Measurements from ENCODE around the gene SHKBP1. TPM values are rescaled to one million over a fixed set of nuclear protein-coding genes. Genes with fewer than 3 reads are reported as not detected.

SHKBP1 gene
- total and polyA plus RNA-seq, 9 of the 15 experiments (the other 6 are each of a cell fraction or from before 2014, with no cell fraction given), result 1.2 to 58.1 (median 22.3) TPM

DNA sequence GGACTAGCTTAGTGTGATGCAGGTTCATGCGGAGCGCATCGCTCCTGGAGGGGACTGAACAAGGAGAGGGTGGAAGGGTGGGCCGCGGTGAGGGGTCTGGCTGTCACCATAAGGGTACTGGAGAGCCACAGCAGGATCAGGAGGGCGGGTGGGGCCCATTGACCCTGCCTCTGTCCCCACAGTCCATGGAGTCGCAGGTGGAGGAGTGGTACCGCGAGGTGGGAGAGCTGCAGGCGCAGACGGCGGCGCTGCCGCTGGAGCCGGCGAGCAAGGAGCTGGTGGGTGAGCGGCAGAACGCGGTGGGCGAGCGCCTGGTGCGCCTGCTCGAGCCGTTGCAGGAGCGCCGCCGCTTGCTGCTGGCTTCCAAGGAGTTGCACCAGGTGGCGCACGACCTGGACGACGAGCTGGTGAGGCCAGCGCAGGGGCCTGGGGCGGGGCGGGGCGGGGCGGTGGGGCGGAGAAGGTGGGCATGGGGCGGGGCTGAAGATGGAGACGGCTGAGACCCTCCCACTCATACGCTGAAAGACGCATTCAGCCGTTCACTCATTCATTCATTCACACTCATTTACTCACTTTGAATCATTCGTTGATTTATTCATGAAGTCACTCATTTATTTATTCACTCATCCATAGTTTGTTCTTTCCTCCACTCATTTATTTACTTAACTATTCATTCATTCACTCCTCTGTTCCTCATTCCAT is 27.5 kb upstream of the SHKBP1 start (continued):
- TF ChIP-seq ATF4 (CRISPR knock-in tag; IDR thresholded peaks at IDR 0.05), result no peak
- peak; percentile 44; the same call in 1 of the 2 replicates for TF ChIP-seq MAX (CRISPR knock-in tag; IDR thresholded peaks at IDR 0.05)
- no peak for TF ChIP-seq ATF2 (CRISPR knock-in tag; IDR thresholded peaks at IDR 0.05)
- TF ChIP-seq, protein P1, sequence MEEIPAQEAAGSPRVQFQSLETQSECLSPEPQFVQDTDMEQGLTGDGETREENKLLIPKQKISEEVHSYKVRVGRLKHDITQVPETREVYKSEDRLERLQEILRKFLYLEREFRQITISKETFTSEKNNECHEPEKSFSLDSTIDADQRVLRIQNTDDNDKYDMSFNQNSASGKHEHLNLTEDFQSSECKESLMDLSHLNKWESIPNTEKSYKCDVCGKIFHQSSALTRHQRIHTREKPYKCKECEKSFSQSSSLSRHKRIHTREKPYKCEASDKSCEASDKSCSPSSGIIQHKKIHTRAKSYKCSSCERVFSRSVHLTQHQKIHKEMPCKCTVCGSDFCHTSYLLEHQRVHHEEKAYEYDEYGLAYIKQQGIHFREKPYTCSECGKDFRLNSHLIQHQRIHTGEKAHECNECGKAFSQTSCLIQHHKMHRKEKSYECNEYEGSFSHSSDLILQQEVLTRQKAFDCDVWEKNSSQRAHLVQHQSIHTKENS (CRISPR knock-in tag; IDR thresholded peaks at IDR 0.05), result no peak
- TF ChIP-seq TAF9B (IDR thresholded peaks at IDR 0.05; ENCODE audit: partially characterized antibody), result no peak
- TF ChIP-seq ZNF561 (CRISPR knock-in tag; conservative IDR thresholded peaks at IDR 0.05), result no peak
- TF ChIP-seq ARID1B (IDR thresholded peaks at IDR 0.05), result no peak
- TF ChIP-seq PHF8 (IDR thresholded peaks at IDR 0.05; ENCODE audit: borderline replicate concordance, low read length), result no peak
- TF ChIP-seq ZNF263 (CRISPR knock-in tag; IDR thresholded peaks at IDR 0.05; ENCODE audit: borderline replicate concordance), result no peak
- TF ChIP-seq SAFB (IDR thresholded peaks at IDR 0.05; ENCODE audit: borderline replicate concordance, low read depth, low read length), result no peak
- 0 out of 2 replicates have a peak, but pooled peaks have one; percentile 65 for TF ChIP-seq PTBP1 (IDR thresholded peaks at IDR 0.05; ENCODE audit: low read depth, low read length)
- no peak for TF ChIP-seq SETDB1 (IDR thresholded peaks at IDR 0.05; ENCODE audit: low read length)
- no peak for TF ChIP-seq U2AF2 (optimal IDR thresholded peaks at IDR 0.05; ENCODE audit: low read depth, low read length)
- TF ChIP-seq ZBTB7A (IDR thresholded peaks at IDR 0.05; ENCODE audit: borderline replicate concordance, control insufficient read depth, low read depth, low read length), result peak; percentile 21; the same call in 1 of the 2 replicates
- TF ChIP-seq, protein P2, sequence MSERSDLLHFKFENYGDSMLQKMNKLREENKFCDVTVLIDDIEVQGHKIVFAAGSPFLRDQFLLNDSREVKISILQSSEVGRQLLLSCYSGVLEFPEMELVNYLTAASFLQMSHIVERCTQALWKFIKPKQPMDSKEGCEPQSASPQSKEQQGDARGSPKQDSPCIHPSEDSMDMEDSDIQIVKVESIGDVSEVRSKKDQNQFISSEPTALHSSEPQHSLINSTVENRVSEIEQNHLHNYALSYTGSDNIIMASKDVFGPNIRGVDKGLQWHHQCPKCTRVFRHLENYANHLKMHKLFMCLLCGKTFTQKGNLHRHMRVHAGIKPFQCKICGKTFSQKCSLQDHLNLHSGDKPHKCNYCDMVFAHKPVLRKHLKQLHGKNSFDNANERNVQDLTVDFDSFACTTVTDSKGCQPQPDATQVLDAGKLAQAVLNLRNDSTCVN (CRISPR knock-in tag; IDR thresholded peaks at IDR 0.05), result no peak
- TF ChIP-seq, protein P3, sequence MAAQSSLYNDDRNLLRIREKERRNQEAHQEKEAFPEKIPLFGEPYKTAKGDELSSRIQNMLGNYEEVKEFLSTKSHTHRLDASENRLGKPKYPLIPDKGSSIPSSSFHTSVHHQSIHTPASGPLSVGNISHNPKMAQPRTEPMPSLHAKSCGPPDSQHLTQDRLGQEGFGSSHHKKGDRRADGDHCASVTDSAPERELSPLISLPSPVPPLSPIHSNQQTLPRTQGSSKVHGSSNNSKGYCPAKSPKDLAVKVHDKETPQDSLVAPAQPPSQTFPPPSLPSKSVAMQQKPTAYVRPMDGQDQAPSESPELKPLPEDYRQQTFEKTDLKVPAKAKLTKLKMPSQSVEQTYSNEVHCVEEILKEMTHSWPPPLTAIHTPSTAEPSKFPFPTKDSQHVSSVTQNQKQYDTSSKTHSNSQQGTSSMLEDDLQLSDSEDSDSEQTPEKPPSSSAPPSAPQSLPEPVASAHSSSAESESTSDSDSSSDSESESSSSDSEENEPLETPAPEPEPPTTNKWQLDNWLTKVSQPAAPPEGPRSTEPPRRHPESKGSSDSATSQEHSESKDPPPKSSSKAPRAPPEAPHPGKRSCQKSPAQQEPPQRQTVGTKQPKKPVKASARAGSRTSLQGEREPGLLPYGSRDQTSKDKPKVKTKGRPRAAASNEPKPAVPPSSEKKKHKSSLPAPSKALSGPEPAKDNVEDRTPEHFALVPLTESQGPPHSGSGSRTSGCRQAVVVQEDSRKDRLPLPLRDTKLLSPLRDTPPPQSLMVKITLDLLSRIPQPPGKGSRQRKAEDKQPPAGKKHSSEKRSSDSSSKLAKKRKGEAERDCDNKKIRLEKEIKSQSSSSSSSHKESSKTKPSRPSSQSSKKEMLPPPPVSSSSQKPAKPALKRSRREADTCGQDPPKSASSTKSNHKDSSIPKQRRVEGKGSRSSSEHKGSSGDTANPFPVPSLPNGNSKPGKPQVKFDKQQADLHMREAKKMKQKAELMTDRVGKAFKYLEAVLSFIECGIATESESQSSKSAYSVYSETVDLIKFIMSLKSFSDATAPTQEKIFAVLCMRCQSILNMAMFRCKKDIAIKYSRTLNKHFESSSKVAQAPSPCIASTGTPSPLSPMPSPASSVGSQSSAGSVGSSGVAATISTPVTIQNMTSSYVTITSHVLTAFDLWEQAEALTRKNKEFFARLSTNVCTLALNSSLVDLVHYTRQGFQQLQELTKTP (IDR thresholded peaks at IDR 0.05; ENCODE audit: low read depth in 1 of 2, partially characterized antibody in 2 of 2), result no peak
- no peak for TF ChIP-seq BRD9 (IDR thresholded peaks at IDR 0.05; ENCODE audit: low read depth, partially characterized antibody)
- TF ChIP-seq BCOR (IDR thresholded peaks at IDR 0.05), result peak; percentile 89
- no peak for TF ChIP-seq CBFA2T2 (conservative IDR thresholded peaks at IDR 0.05)

Data from K562 (cell line).